Subcutaneous abdominal adipose tissue (tissue), 5 donors: ENCODE data around the gene L3MBTL3.

ENCODE experiments used
- H3K27ac ChIP-seq: one replicate; pipeline ENCODE4 v1.7.0; 2013; ENCODE audit warnings: low read depth, mild to moderate bottlenecking, inconsistent platforms, low read length, moderate library complexity
- H3K27me3 ChIP-seq, 5 donors: one replicate each; pipeline ENCODE4 v1.7.0; 2013; ENCODE audit warnings: low read length in 5 of 5, inconsistent platforms in 1 of 5; ENCODE audit not compliant: control insufficient read depth in 5 of 5, insufficient read depth in 4 of 5
- H3K36me3 ChIP-seq, 5 donors: one replicate each; pipeline ENCODE4 v1.7.0; 2013; ENCODE audit warnings: low read length in 5 of 5; ENCODE audit not compliant: control insufficient read depth in 5 of 5, insufficient read depth in 5 of 5
- H3K4me1 ChIP-seq, 5 donors: one replicate each; pipeline ENCODE4 v1.7.0; 2013; ENCODE audit warnings: low read length in 5 of 5, mild to moderate bottlenecking in 3 of 5, moderate library complexity in 1 of 5; ENCODE audit not compliant: control insufficient read depth in 5 of 5, insufficient read depth in 5 of 5
- H3K4me3 ChIP-seq, 5 donors: one replicate each; pipeline ENCODE4 v1.7.0; 2013; ENCODE audit warnings: low read length in 5 of 5, low read depth in 1 of 5
- H3K9ac ChIP-seq, 5 donors: one replicate each; pipeline ENCODE4 v1.7.0; 2013; ENCODE audit warnings: low read length in 5 of 5, mild to moderate bottlenecking in 4 of 5, moderate library complexity in 3 of 5
- H3K9me3 ChIP-seq, 5 donors: one replicate each; pipeline ENCODE4 v1.7.0; 2013; ENCODE audit warnings: low read length in 5 of 5; ENCODE audit not compliant: control insufficient read depth in 5 of 5
- donor health status: healthy.
- donor health status: healthy.
- donor health status: healthy.
- donor health status: healthy.
- donor health status: healthy.

The L3MBTL3 gene

GRCh38 chr6:130018292-130018743, at the start of gene L3MBTL3:
TSS of gene L3MBTL3 (plus strand) at chr6:130018581. CDS start at chr6:130042700, 24,119 bp downstream.
- H3K9me3 ChIP-seq, result no peaks in the 10 kb centered on the region
- H3K27me3 ChIP-seq, result no peaks in the 10 kb centered on the region
- peak within 1 kb of the TSS; percentile 80 to 92 (median 90) for H3K4me3 ChIP-seq
- H3K4me1 ChIP-seq, result peaks cover 0 to 10% (median 8%) of the 10 kb centered on the region in 5 donors
- peak within 1 kb of the TSS; percentile 50 for H3K27ac ChIP-seq
- H3K9ac ChIP-seq, result peak within 1 kb of the TSS in 4 of 5 donors; percentile 43 to 84 (median 74)
- no peaks in the 10 kb centered on the region for H3K36me3 ChIP-seq

- Histone ChIP-seq H3K4me1 (no peaks in the 10 kb centered on the region), H3K27ac (no peak overlapping the region), H3K9ac (no peak overlapping the region), H3K9me3 (no peaks in the 10 kb centered on the region), H3K27me3 (no peaks in the 10 kb centered on the region), H3K4me3 (no peak overlapping the region), H3K36me3 (no peaks in the 10 kb centered on the region)
Observed at GRCh38 chr6:129969064-129969463, 49.3 kb upstream of the L3MBTL3 start.

DNA sequence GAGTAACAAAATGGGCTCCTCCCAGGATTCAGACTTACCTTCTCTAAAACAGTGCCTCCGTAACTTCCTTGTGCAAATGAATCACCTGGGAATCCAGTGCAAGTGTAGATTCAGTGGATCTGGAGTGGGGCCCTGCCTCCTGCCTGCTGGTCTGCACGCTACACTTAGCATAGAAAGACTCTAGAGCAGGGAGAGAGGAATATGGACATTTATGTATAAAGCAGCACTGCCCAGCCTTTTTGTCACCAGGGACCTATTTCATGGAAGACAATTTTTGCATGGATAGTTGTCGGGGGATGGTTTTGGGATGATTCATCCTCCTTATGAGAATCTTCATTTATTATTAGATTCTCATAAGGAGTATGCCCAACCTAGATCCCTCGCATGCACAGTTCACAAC, 42.3 kb upstream of the L3MBTL3 start:
- Histone ChIP-seq H3K36me3 (no peaks in the 10 kb centered on the region), H3K4me1 (no peaks in the 10 kb centered on the region), H3K4me3 (no peak overlapping the region), H3K27me3 (no peaks in the 10 kb centered on the region), H3K27ac (no peak overlapping the region), H3K9ac (no peak overlapping the region), H3K9me3 (peaks cover 0 to 18% (median 9%) of the 10 kb centered on the region in 5 donors)

- Histone ChIP-seq H3K36me3 (no peaks in the 10 kb centered on the region), H3K27ac (no peak overlapping the region), H3K9me3 (peaks cover 0 to 18% (median 9%) of the 10 kb centered on the region in 5 donors), H3K4me1 (no peaks in the 10 kb centered on the region), H3K27me3 (no peaks in the 10 kb centered on the region), H3K9ac (no peak overlapping the region), H3K4me3 (no peak overlapping the region)
Observed at GRCh38 chr6:129978148-129978916, 40.0 kb upstream of the L3MBTL3 start.

DNA sequence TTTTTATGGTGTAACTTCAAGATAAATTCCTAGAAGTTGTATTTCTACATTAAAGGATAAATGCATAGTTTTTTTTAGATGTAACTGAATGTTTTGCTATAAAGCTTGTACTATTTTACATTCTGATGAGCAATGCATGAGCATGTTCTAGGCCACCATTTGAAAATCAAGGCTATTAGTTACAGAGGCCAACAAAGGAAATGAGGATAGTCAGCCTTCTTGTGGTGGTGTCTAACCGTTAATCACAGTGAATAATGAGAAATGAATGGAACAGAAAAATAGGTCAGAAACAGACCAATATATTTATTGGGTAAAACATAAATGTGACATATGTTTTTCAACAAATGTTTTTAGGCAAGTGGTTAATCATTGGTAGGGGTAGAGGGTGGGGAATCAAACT, 37.6 kb upstream of the L3MBTL3 start:
- Histone ChIP-seq H3K9ac (no peak overlapping the region), H3K27ac (no peak overlapping the region), H3K4me3 (no peak overlapping the region), H3K9me3 (peaks cover 0 to 18% (median 9%) of the 10 kb centered on the region in 5 donors), H3K4me1 (no peaks in the 10 kb centered on the region), H3K36me3 (no peaks in the 10 kb centered on the region), H3K27me3 (no peaks in the 10 kb centered on the region)

GRCh38 chr6:129981598-129981997, 36.8 kb upstream of the L3MBTL3 start:
- no peaks in the 10 kb centered on the region for H3K27me3 ChIP-seq
- no peaks in the 10 kb centered on the region for H3K4me1 ChIP-seq
- no peak overlapping the region for H3K4me3 ChIP-seq
- no peak overlapping the region for H3K9ac ChIP-seq
- no peaks in the 10 kb centered on the region for H3K36me3 ChIP-seq
- H3K9me3 ChIP-seq, result peaks cover 0 to 18% (median 9%) of the 10 kb centered on the region in 5 donors
- no peak overlapping the region for H3K27ac ChIP-seq

DNA sequence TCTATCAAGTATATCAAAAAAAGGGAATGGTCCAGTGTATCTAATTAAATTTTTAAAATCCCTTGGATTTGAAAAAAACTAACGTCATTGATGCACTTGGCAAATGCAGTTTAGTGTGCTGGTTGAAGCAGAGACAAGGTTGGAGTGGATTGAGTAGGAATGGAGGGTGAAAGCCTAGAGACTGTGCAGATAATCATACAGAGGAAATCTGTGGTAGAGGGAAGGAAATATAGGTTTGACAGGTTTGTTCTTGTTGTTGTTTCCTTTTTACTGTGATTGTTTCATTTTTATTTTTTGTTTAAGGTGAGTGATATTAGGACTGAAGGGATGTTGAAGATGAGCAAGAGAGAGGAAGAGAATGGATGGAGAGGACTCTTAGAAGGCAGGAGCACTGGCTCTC, 29.0 kb upstream of the L3MBTL3 start:
- no peaks in the 10 kb centered on the region for H3K9me3 ChIP-seq
- no peak overlapping the region for H3K27ac ChIP-seq
- H3K4me1 ChIP-seq, result no peaks in the 10 kb centered on the region
- H3K4me3 ChIP-seq, result no peak overlapping the region
- no peaks in the 10 kb centered on the region for H3K36me3 ChIP-seq
- no peaks in the 10 kb centered on the region for H3K27me3 ChIP-seq
- H3K9ac ChIP-seq, result no peak overlapping the region

GRCh38 chr6:129992881-129993280, 25.5 kb upstream of the L3MBTL3 start:
- no peak overlapping the region for H3K4me3 ChIP-seq
- H3K27me3 ChIP-seq, result no peaks in the 10 kb centered on the region
- H3K9me3 ChIP-seq, result no peaks in the 10 kb centered on the region
- H3K9ac ChIP-seq, result no peak overlapping the region
- no peak overlapping the region for H3K27ac ChIP-seq
- H3K36me3 ChIP-seq, result no peaks in the 10 kb centered on the region
- H3K4me1 ChIP-seq, result no peaks in the 10 kb centered on the region

- Histone ChIP-seq H3K27ac (no peak overlapping the region), H3K4me3 (no peak overlapping the region), H3K9ac (no peak overlapping the region), H3K27me3 (no peaks in the 10 kb centered on the region), H3K36me3 (no peaks in the 10 kb centered on the region), H3K9me3 (no peaks in the 10 kb centered on the region), H3K4me1 (no peaks in the 10 kb centered on the region)
Observed at GRCh38 chr6:129994410-129994809, 24.0 kb upstream of the L3MBTL3 start.

DNA sequence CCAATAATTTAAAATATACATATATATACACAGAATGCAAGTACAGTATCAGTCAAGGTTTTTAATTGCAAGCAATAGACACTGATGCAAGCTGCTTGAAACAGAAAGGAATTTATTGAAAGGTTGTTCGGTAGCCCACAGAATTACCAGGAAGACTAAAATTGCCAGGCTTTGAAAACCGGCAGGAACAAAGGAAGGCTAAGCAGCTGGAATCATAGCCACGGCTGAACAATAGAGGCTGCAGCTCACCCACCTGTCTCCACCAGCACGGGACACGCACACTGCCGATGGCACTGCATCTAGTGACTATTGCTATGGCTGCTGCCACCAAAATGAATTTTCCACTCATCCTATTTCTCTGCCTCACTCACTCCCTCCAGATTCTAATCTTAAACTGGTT, 22.0 kb upstream of the L3MBTL3 start:
- Histone ChIP-seq H3K27ac (no peak overlapping the region), H3K27me3 (no peaks in the 10 kb centered on the region), H3K4me3 (no peak overlapping the region), H3K36me3 (no peaks in the 10 kb centered on the region), H3K9ac (no peak overlapping the region), H3K9me3 (no peaks in the 10 kb centered on the region), H3K4me1 (no peaks in the 10 kb centered on the region)
